Kidney (tissue), 14 donors: ENCODE measurements around the gene FBXO7. TPM values are rescaled to one million over a fixed set of nuclear protein-coding genes. Genes with fewer than 3 reads are reported as not detected.

Experiments
- DNase-seq, 5 donors: peaks; one replicate each; pipeline ENCODE4 v3.0.0-alpha.2; 2013 to 2020
- FAIRE-seq: peaks from 2 replicates; lab custom pipeline; 2012; peaks lifted over from hg19 to GRCh38; lab: Jason Lieb, UNC
- H3K27ac ChIP-seq, 2 donors: one replicate each; pipeline ENCODE4 v1.7.0; 2013; ENCODE audit warnings: low read depth in 2 of 2, low read length in 2 of 2, inconsistent platforms in 1 of 2
- H3K27me3 ChIP-seq: one replicate; pipeline ENCODE4 v1.7.1; 2013; ENCODE audit warnings: low read length, inconsistent platforms; ENCODE audit not compliant: control insufficient read depth, insufficient read depth
- H3K36me3 ChIP-seq, 3 donors: one replicate each; pipeline versions ENCODE4 v1.7.0 to v1.7.1; 2013; ENCODE audit warnings: low read length in 3 of 3, control low read depth in 1 of 3, inconsistent platforms in 1 of 3; ENCODE audit not compliant: insufficient read depth in 3 of 3, control insufficient read depth in 2 of 3
- H3K4me1 ChIP-seq, 3 donors: one replicate each; pipeline versions ENCODE4 v1.7.0 to v1.7.1; 2013; ENCODE audit warnings: low read length in 3 of 3, inconsistent platforms in 1 of 3, low read depth in 1 of 3; ENCODE audit not compliant: control insufficient read depth in 2 of 3, insufficient read depth in 2 of 3
- H3K4me3 ChIP-seq, 3 donors: one replicate each; pipeline versions ENCODE4 v1.7.0 to v1.8.1; 2013; ENCODE audit warnings: low read length in 3 of 3, control low read depth in 1 of 3, inconsistent platforms in 1 of 3
- H3K9ac ChIP-seq, 3 donors: one replicate each; pipeline versions ENCODE4 v1.7.0 to v1.7.1; 2013; ENCODE audit warnings: low read length in 3 of 3, control low read depth in 1 of 3, inconsistent platforms in 1 of 3
- H3K9me3 ChIP-seq, 3 donors: one replicate each; pipeline versions ENCODE4 v1.7.0 to v1.7.1; 2013; ENCODE audit warnings: low read length in 3 of 3, control low read depth in 1 of 3, inconsistent platforms in 1 of 3; ENCODE audit not compliant: control insufficient read depth in 2 of 3, insufficient read depth in 1 of 3
- CTCF ChIP-seq: IDR thresholded peaks from 3 replicates; pipeline ENCODE4 v1.5.1; 2012; ENCODE audit warnings: mild to moderate bottlenecking, moderate library complexity, borderline replicate concordance; ENCODE audit not compliant: insufficient read depth; ENCODE audit errors: extremely low read depth
- intact Hi-C: fragments of 100-400 bp; cut with DNase I; formaldehyde crosslinking; loops from one replicate; pipeline ENCODE4 v1.11.1; 2022
- polyA plus RNA-seq: library from polyadenylated mRNA; stranded (reverse); fragments of 350-450 nt; fragmentation: Illumina TruSeq; extraction: RNeasy Lipid Tissue Mini Kit (QIAGEN cat#74804); gene quantifications from one replicate; pipeline ENCODE4 v1.2.3, GENCODE V29; 2014; ENCODE audit warnings: low read depth, low replicate concordance; ENCODE audit not compliant: insufficient read depth
- total RNA-seq: library from RNA; stranded (reverse); fragmentation: NEBNext Ultra II Directional; extraction: Animal tissue kit (Norgen Biotek cat#: 25700); gene quantifications from one replicate; pipeline ENCODE4 v1.2.1, GENCODE V29; 2021
- donor health status: control.
- donor health status: control.
- donor health status: control.
- donor health status: control.
- donor health status: control.
- donor health status: DM: yes; HTN: yes; CAD: no.
- donor health status: Normal renal cell carcinoma (clear cell type).

Gene FBXO7
- total and polyA plus RNA-seq, 2 donors from 2014 or later = 91.0 to 131 TPM

DNA sequence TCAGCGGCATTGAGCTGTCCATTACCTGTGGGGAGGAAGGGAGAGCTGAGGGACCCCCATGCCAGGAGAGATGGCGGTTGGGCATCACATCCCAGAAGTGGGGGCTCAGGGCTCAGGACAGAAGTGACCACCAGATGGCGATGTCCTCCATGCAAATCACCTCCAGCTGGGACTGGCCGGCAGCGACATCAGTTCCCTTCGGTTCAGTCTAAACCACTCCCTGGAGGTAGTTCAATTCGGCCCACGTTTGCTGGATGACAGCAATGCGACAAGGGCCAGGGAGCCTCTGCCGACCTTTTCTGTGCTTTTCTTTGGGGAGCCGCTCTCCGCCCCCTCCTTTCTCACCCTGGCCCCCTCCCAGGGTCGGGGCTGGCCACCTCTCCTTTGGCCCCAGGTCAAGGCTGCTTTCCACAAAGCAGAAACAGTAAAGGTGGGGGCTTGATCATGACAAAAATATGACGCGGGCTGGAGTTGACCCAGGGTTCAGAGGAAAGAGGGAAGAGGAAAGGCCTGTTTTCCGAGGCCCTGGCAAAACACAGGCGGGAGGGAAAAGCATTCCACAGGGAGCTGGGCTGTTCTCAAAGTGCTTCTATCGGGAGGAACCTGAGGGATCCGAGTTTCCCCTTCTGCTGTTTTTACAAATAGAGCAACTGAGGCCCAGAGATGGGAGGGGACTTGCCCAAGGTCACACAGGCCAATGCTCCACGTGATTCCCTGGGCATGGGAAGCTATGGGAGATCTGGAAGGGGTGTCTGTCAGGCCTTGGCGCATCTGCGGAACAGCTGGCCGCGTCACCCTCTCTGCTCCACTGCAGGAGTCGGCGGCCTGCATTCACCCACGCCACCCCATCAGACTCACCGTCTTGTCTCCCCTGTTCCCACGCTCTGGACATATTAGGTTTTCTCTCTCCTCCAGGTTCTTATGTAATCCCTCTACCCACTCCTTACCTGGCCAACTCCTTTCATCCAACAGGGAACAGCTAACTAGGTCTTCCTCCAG is 54.7 kb downstream of the FBXO7 start:
- Histone ChIP-seq H3K36me3 (no peaks in the 10 kb centered on the region), H3K4me1 (peaks cover 0 to 31% (median 23%) of the 10 kb centered on the region in 3 donors), H3K9me3 (no peaks in the 10 kb centered on the region), H3K4me3 (no peak overlapping the region), H3K27me3 (no peaks in the 10 kb centered on the region), H3K27ac (peak overlapping the region; percentile 43 to 79), H3K9ac (peak overlapping the region in 1 of 3 donors; percentile 48)
- intact Hi-C loops = loop anchor here (5.0 to 10.0 kb wide), 2 partner anchors 268 to 466 kb away; no protein-coding TSS in a partner anchor
- peak; percentile 89 to 95 (median 90) for DNase-seq
- FAIRE-seq = no peak
- TF ChIP-seq CTCF = peak; percentile 88

DNA sequence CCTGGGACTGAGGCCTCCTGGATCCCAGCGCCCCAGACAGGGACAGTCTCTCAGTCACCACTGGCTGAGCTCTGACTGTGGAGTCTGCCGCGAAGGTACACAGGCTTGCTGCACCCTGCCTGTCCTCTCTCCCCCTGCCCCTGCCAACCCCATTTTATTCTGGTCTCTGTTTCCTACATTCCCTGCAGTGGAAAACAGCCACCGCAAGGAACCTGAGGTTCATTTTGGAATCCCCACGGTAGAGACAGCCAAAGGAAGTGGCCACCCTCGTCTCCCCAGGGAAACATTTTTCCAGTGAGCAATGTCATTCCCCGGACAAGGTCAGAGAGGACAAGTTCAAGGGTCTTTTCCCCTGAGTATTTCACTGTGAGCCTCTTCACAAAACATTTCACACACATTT is 56.6 kb downstream of the FBXO7 start:
- intact Hi-C loops = no loop called here
- peak overlapping the region in 1 of 3 donors; percentile 26 for H3K9ac ChIP-seq
- FAIRE-seq (no peak), DNase-seq (peak in 1 of 5 donors; percentile 67)
- H3K36me3 ChIP-seq = no peaks in the 10 kb centered on the region
- H3K4me3 ChIP-seq = no peak overlapping the region
- no peak for TF ChIP-seq CTCF
- peak overlapping the region; percentile 69 to 89 for H3K27ac ChIP-seq
- H3K4me1 ChIP-seq = peaks cover 0 to 36% (median 23%) of the 10 kb centered on the region in 3 donors
- H3K9me3 ChIP-seq = no peaks in the 10 kb centered on the region
- no peaks in the 10 kb centered on the region for H3K27me3 ChIP-seq

DNA sequence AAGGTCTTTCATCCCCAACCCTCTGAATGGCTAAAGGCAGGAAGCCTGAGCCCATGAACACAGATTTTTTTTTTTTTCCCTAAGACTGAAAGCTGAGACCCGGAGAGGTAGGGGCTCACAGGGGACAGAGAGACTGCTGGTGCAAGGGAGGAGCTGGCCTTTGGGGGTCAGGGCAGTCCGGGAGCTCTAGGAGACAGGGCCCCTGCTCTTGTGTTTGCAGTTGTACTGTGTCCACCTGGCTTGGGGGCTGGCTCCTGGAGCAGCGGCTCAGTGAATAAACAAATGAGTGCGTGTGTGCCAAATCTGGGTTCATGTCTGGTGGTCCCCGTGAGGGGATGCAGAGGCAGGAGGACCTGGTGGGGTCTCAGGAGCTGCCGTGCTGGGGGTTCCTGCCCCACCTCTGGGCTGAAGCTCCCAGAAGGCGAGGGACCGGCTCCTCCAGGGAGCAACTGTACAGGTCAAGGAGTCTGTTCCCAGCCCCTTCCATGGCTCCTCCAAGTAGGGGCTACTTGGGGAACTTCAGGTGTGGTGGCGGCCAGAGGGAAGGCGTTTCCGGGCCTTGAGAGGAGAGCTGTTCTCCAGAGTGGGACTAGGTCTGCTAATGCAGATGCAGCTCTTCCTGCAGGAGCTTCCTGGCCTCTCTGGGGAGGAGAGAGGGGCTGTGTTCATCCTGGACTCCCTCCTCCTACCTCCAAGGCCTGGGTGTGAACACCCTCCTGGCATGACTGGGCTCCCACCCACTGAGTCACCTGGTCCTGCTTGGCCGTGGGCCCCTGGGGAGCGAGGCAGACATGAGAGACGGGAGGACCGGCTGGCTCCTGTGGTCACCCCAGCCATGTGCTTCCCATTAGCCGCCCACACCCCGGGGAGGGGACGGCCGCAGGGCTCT is 57.6 kb downstream of the FBXO7 start:
- Histone ChIP-seq H3K4me3 (no peak overlapping the region), H3K9ac (peak overlapping the region in 1 of 3 donors; percentile 51), H3K27ac (peak overlapping the region; percentile 72 to 89), H3K9me3 (no peaks in the 10 kb centered on the region), H3K36me3 (no peaks in the 10 kb centered on the region), H3K27me3 (no peaks in the 10 kb centered on the region), H3K4me1 (peaks cover 0 to 36% (median 23%) of the 10 kb centered on the region in 3 donors)
- DNase-seq (peak; percentile 72 to 97 (median 85)), FAIRE-seq (no peak)
- no peak for TF ChIP-seq CTCF
- intact Hi-C loops = no loop called here
